CD4-positive, alpha-beta T cell treated with Interferon alpha-2 for 1 hour (primary cell): Measurements from ENCODE around the gene DAB2.
"Not testable (repeated sequence)": the region's sequence is repeated elsewhere in the genome, so short reads cannot be mapped to it uniquely, and the experiment has no call there.

Source experiments
- DNase-seq, 2 donors: peaks; one replicate each; pipeline ENCODE4 v3.0.0-alpha.2; 2020 to 2022

DAB2 gene

DNA sequence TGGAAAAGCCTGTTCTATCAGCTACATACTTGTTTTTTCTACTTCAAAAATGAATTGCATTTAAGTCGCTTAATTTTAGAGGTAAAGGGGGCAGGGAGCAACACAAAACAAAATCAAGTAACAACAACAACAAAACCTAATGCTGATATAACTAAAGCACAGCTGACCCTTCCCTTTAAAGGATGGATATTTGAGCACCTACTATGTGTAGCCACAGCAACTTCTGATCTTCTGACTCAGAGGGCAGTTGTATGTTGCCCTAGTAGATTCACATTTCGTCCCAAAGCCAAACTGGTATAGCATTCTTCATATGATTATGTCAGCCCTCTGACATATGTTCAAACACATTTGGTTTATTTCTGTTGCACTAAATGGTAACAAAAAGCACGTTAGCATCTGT lies 6.8 kb downstream of the DAB2 start:
- no peak for DNase-seq

- DNase-seq = no peak
These were observed 9.6 kb downstream of the DAB2 start for GRCh38 chr5:39415201-39415600.

DNA sequence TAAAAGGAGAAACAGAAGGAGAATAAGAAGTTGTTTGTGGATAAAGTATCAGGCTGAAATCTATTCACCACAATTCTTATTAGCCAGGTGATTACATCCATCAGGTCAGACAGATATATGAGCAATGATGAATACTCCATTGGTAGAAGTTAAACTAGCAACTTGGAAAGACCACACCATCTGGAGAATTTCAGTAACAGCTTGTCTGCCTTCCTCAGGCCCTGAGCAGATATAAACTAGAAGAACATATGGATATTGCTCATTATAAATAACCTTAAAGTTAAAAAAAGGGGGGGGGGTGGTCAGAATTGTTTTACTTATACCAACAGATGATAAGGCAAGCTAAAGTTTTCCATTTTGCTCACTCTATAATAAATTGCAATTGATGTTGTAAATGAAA lies 10.4 kb downstream of the DAB2 start:
- no peak for DNase-seq

DNA sequence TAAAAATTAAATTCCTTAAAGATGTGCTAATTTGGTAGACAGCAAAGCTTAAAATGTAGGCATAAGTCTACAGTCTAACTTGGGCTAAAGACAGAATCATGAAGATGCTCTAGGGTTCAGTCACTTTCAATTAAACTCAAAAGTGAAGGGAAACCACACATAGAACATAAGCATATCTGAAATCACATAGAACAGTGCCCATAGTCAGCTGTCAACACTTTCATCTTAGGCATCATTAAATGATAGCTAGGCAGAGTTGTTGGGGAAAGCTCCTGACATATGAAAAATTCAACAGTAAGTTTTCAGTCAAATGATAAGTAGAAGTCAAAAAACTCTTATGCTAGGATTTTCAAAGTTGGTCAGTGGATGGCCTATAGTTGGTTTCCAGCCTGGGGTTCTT lies 11.0 kb downstream of the DAB2 start:
- no peak for DNase-seq

- no peak for DNase-seq
These were observed 11.9 kb downstream of the DAB2 start for GRCh38 chr5:39412721-39413394.

DNA sequence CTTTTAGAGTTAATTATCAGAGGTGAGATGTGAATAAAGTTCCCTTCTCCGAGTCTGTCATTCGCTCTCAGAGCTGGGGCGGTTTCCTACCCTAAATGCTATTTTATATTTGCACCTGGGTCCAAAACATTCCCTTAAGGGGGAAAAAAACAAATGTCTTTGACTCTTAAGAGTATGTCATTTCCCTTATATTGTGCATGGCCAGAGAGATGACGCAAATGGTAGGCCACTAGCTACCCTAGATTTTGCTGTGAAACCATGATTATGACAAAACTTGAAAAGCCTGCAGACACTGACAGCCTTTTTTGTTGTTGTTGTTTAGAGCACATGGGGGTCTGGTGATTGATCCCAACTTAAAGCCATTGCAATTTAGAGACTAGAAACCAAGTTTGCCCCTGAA lies 12.8 kb downstream of the DAB2 start:
- DNase-seq = no peak

DNA sequence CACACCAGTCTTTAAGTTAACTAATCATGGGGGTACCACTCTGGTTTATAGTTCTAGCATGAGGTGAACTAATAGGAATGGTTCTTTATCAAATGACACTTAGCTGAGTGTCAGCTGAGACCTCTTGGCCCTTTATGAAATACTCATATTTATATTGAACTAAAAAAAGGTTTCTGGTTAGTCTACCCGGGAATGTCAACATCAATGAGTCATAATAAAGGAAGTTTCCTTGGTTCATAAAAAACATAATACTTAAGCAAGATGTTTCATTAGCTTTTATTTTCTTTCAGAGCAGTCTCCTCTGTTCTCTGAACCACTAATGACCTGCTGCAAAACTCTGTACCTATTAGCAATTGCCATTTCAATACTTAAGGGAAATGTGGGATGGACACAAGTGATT lies 13.7 kb downstream of the DAB2 start:
- DNase-seq = no peak

DNA sequence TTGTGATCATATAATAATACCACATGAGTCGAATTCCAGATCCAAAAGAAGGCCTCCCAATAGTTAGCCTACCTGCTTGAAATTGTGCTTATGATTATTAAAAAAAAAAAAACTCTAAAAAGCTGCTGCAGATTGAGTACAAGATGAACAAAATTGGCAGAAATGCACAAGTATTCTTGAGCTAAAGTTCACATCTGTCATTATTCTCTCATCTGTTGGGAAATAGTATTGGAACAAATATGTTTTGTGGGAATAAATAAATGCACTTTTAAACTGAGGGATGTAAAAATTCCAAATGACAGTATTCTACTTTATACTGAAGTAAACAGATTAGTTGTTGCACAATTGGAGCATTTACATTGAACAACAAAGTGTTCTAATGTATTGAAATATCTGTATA lies 15.7 kb downstream of the DAB2 start:
- no peak for DNase-seq

DNA sequence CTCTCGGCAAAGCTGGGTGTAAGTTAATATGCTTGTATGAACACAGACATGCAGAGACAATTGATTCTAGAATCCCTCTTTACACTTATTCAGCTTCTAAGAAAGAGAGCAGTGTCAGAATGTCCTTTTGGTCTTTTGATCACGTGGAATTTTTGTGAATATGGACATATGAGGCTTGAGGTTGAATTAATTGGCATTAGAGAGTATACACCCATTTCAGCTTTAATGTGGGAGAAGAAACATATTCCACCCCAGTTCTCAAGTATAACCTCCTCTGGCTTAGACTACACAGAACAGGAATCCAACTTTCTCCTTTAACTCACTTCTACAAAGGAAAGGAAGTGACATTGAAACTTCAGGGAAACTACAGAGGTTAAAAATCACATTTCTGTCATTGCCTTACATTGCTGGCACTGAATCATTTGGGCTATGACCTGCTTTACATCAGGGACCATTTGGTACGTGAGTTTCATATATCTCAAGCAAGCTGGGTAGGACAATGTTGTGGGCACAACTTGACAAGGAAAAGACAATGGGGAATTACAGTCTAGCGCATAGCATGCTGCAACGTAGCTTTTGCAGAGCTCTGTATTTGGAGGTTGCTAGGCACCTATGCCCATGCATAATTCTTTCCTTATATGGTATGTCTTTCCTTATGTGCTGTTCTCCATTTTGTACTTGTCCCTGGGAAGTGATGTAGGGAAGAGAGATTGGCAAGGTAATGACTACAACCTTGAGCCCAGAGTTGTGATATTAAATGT lies 19.5 kb downstream of the DAB2 start:
- DNase-seq = no peak

- not testable (repeated sequence) for DNase-seq
These were observed 21.0 kb downstream of the DAB2 start for GRCh38 chr5:39403761-39404160.

DNA sequence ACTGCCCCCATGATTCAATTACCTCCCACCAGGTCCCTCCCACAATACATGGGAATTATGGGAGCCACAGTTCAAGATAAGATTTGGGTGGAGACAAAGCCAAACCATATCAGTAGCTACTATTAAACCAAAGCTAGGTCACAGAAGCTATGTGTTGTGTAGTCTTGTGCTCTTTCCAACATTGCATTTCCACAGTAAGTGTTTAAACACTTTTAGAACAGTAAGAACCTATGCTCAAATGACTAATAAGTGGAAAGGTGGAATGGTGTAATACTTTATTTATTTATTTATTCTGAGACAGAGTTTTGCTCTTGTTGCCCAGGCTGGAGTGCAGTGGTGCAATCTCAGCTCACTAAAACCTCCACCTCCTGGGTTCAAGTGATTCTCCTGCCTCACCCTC lies 22.6 kb downstream of the DAB2 start:
- DNase-seq = not testable (repeated sequence)

DNA sequence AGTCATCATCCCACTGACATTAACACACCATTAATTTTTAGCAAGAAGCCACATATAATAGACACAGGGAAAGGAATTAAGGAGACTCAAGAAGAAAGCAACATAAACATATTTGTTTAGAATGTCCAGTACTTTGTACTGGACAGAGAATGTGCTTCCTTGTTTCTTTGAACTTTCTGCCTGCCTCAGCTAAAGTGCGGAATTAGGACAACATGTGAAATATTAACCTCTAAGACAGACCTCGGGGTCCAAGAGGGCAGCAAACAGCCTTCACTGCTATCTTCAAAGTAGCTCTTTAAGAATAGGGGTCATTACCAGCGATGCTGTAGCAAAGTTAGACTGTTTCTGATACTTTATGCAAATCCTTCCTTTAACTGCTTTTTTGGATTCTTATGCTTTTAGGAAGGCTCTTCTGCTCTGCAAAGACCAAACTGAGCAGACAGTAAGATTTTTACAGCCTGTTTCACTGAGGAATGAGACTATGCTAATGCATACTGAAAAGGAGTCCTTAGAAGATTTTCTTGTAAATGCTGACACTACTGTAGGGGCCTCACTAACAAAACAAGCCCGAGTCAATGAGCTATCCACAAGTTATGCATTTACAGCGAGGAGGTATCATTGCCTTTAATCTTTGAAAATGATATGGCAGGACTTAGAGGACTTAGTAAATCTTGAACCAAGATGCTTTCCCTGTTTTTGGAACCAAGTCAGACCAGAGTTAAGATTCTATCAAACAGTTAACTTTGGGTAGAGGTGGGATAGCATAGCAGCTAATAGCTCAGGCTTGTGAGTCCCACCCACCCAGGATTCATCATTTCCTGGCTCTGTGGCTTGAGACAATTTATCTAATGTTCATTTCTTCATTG lies 23.8 kb downstream of the DAB2 start:
- DNase-seq = no peak

DNA sequence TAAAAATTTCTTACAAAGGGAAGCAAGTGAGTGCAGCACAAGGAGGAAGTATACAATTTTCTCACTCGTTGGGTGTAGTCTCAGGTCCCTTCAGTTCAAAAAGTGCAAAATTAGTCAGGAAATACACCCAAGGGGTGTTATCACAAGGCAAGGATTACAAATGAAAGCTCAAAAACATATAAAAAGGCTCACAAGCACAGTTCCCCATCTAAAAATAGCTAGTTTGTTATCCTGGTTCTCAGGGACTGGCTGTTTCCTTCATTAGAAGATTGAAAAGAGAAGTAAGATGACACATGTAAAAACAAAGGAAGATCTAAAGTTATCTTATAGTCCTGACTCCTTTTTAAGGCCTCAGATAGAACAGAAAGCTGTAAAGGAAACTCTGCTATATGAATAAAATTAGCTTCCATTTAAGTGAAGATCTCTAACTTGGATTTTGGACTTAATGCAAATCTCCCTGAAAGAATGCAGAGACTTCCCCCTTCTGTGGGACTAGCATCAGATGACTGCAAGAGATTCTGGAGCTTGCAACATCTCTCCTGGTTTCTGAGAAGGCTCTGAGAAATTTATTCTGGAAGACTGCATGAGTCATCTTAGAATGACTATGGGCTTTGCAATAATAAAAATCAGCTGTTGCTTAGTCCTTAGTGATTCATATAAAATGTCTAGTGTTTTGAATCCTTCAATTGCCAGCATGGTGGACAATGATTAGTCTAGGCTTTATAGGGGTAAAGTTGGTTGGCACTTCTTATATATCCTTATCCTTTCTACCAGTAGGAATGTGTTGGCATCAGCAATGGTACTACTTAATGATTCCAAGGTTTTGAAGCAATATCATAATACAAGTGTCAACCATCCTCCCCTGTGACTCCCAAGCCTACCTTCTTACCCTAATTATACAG lies 25.4 kb downstream of the DAB2 start:
- DNase-seq = peak; percentile 18 to 43

DNA sequence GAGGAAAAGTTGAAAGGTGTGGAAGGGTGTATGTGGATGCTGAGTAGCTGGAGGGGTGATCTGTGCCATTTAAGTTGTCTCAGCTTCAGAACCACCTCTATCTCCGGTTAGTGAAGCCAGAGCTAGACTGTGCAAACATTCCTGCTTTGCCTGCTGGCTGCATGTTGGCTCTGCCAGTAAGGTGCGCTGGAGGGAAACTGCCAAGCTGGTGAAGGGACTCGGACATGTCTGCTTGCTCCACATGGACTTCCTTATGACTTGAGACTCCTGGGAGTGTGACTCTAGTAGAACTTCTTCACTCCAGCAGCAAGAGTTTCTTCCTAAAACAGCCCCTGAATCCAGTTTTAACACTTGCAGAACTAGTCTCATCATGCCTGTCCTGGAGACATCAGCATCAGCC lies 27.9 kb downstream of the DAB2 start:
- DNase-seq = no peak

DNA sequence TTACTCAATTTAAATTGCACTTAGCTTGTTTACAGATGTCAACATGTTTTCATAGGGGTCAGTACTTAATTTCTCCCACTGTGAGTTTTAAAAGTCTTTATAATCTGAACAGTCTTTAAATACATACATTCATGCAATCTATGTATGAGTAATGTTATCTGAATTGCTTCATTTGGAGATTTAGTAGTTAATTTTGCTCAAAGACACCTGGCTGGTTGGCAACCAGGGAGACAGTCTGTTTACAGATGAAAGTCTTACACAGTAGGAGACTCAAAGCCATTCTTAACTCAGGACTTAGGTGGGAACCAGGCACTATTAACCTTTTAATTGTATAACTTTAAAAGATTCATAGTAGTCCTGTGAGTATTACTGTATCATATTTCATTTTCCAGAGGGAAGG lies 29.3 kb downstream of the DAB2 start:
- no peak for DNase-seq

GRCh38 chr5:39394946-39395345 lies 29.8 kb downstream of the DAB2 start:
- no peak for DNase-seq

DNA sequence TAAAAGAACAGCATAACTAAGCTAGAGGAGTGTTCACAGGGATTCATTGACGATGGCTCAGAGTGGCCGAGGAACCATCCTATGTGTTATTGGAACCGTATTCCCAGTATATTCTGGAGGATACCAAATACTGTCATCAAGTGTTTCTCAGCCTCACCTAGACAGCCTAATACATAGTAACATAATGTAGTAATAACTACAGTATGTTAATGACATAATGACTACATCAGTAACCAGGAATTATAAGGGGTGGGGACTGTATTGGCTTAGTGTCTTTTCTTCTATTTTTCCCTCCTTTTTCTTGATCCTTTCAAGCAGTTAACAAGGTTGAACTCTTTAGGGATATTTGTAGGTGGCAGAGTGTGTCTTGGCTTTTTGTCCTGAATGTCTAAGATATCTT lies 33.8 kb downstream of the DAB2 start:
- DNase-seq = no peak

DNA sequence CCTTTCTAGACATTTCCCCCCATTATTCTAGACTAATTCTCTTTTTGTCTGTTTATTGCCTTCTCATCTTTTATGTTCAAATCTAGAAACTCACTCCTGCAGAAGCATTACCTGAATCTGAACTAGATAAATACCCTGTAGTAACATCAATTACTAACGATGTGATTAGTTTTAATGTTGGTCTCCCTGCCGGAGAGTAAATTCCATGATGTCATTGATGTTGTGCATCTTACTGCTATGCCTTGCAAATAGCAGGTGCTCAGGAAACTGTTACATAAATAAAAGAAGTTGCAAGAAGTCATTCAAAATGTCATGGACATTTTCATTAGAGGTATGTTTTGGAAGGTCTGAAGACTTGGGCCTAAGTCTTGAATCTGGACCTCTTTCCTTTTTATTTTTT lies 37.5 kb downstream of the DAB2 start:
- no peak for DNase-seq

- no peak for DNase-seq
These were observed 40.5 kb downstream of the DAB2 start for GRCh38 chr5:39384271-39384670.

- no peak for DNase-seq
These were observed 43.4 kb downstream of the DAB2 start for GRCh38 chr5:39381376-39381775.

GRCh38 chr5:39379693-39380092 lies 45.1 kb downstream of the DAB2 start:
- no peak for DNase-seq

DNA sequence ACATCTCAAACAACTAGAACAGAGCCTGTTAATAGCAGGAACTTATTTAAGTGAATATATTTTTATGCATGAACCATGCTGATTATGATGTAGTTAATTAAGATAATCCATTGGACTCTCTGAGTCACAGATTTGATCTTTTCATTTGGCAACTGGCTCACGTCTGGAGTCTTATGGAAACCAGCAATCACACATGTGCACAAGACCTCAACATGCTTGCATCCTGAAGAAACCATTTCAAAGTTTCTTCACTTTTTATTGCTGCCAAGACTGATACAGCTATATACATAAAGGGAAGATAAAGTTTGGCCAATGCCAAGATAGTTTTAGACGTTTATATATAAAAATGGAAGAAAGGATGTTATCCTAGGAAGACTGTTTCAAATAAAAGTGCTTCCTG lies 47.2 kb downstream of the DAB2 start:
- DNase-seq = no peak

DNA sequence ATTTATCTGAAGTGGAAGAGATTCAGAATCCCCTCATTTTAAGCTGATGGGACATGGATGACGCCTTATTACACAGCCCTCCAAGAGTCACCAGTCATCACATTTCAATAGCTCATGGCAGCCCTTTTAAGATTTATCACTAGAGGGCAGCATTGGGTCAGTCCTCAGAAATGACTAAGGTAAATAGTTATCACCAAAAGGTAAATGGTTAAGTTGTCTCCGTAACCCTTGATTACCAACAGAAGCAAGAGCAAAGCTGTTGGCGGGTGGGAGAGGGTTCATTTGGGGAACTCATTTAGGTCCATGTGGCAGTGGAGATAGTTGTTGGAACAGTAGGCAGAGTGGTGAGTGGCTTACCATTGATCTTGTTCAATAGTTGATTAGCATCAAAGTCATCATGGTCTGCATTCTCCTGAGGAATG lies 48.5 kb downstream of the DAB2 start:
- peak; percentile 15 to 62 for DNase-seq
